Fibroblast of villous mesenchyme (primary cell): ENCODE measurements around the gene TDP1. TPM values are rescaled to one million over a fixed set of nuclear protein-coding genes. Genes with fewer than 3 reads are reported as not detected.

ENCODE experiments used
- DNase-seq: peaks from one replicate; pipeline ENCODE4 v3.0.0-alpha.2; 2010; ENCODE audit warnings: low read depth
- H3K4me3 ChIP-seq: 2 replicates; pipeline ENCODE4 v1.5.1; 2011; ENCODE audit warnings: low read depth, mild to moderate bottlenecking, low read length
- total RNA-seq: library from RNA; depleted of rRNA; stranded (reverse); fragments of >200 nt; gene quantifications from 2 replicates; pipeline ENCODE4 v1.2.3, GENCODE V29; 2012
- TF ChIP-seq, protein P1 (sequence below): IDR thresholded peaks from 2 replicates; pipeline ENCODE4 v1.5.1; 2012; ENCODE audit warnings: low read depth, mild to moderate bottlenecking, low read length; ENCODE audit not compliant: insufficient read depth

TDP1 gene
- total RNA-seq, 1 donor, result 24.2 TPM

DNA sequence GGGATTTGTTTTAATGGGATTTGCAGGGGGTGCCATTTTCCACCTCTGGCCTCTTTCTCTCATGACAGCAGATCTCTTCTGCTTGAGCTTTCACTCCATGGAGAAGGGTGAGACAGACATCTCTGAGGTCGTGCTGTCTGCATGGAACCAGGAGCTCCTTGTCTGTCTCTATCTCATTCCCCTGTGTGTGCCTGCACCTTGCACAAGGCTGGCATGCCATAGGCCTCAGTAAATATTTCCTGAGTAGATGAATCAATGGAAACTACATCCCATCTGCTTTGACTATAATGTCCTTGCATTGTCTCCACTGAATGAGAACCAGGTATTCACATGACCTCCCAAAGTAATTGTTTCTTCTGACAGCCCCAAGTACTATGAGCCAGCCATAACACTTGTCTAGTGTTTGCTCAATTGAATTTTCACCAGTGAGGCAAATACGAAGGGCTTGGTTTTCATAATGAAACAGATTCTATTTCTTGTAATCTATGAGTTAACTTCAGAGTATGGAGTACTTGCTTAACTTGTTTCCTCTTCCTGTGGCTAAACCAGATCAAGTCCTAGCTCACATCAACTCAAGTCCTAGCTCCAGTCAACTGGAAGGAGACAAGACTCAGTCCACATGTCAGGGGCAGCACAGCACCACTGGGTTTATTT is 138.3 kb downstream of the TDP1 start:
- peak; percentile 5 for DNase-seq
- no peak overlapping the region for H3K4me3 ChIP-seq
- TF ChIP-seq, protein P1, sequence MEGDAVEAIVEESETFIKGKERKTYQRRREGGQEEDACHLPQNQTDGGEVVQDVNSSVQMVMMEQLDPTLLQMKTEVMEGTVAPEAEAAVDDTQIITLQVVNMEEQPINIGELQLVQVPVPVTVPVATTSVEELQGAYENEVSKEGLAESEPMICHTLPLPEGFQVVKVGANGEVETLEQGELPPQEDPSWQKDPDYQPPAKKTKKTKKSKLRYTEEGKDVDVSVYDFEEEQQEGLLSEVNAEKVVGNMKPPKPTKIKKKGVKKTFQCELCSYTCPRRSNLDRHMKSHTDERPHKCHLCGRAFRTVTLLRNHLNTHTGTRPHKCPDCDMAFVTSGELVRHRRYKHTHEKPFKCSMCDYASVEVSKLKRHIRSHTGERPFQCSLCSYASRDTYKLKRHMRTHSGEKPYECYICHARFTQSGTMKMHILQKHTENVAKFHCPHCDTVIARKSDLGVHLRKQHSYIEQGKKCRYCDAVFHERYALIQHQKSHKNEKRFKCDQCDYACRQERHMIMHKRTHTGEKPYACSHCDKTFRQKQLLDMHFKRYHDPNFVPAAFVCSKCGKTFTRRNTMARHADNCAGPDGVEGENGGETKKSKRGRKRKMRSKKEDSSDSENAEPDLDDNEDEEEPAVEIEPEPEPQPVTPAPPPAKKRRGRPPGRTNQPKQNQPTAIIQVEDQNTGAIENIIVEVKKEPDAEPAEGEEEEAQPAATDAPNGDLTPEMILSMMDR, result no peak

Other genes starting within 250 kb of the TDP1 start
- 5.2 TPM in 2 replicates for gene EFCAB11, start 1.2 kb upstream of the TDP1 start, total RNA-seq
- not detected in 2 replicates for gene KCNK13, start 106.1 kb downstream of the TDP1 start, total RNA-seq